H1 (cell line): Measurements from ENCODE around the gene PSD. TPM values are rescaled to one million over a fixed set of nuclear protein-coding genes. Genes with fewer than 3 reads are reported as not detected.

Experiments
- CTCF ChIA-PET: fragments of 300-600 bp; sonication (Branson Sonifier 250); formaldehyde crosslinking; loops from one replicate; lab custom pipeline; 2021; ENCODE audit not compliant: partially characterized antibody; lab: Charles Lee
- POLR2A ChIA-PET: fragments of 300-600 bp; sonication (Branson Sonifier 250); formaldehyde crosslinking; loops from one replicate; lab custom pipeline; 2021; ENCODE audit warnings: inconsistent platforms; ENCODE audit not compliant: partially characterized antibody; lab: Charles Lee
- DNase-seq, 2 experiments: peaks; one replicate each; pipeline versions ENCODE4 v3.0.0 to v3.0.0-alpha.2; 2010 to 2022; ENCODE audit warnings: low spot score in 2 of 2, low read depth in 1 of 2, mixed read lengths in 1 of 2
- FAIRE-seq: peaks from 2 replicates; lab custom pipeline; 2011; peaks lifted over from hg19 to GRCh38; lab: Jason Lieb, UNC
- H2AFZ ChIP-seq: 2 replicates; pipeline ENCODE4 v1.8.1; 2012; ENCODE audit warnings: low read length, inconsistent platforms
- H2AK5ac ChIP-seq: 2 replicates; pipeline ENCODE4 v1.6.1; 2013; ENCODE audit warnings: low read depth, low read length
- H2BK120ac ChIP-seq: replicated peaks from 2 replicates; pipeline ENCODE3; 2013; ENCODE audit warnings: low read depth, low read length, inconsistent platforms
- H2BK12ac ChIP-seq: 2 replicates; pipeline ENCODE4 v1.6.1; 2013; ENCODE audit warnings: low read depth, low read length
- H2BK15ac ChIP-seq: 2 replicates; pipeline ENCODE4 v1.6.1; 2013; ENCODE audit warnings: low read length
- H2BK20ac ChIP-seq: 2 replicates; pipeline ENCODE4 v1.6.1; 2013; ENCODE audit warnings: low read length
- H2BK5ac ChIP-seq: 2 replicates; pipeline ENCODE4 v1.6.1; 2013; ENCODE audit warnings: low read depth, low read length
- H3K14ac ChIP-seq: 2 replicates; pipeline ENCODE4 v1.6.1; 2013; ENCODE audit warnings: inconsistent platforms; ENCODE audit not compliant: insufficient read length
- H3K18ac ChIP-seq: 2 replicates; pipeline ENCODE4 v1.6.1; 2013; ENCODE audit warnings: low read length; ENCODE audit errors: extremely low read depth
- H3K23ac ChIP-seq: 2 replicates; pipeline ENCODE4 v1.6.1; 2013; ENCODE audit warnings: inconsistent platforms; ENCODE audit not compliant: insufficient read length
- H3K23me2 ChIP-seq: 2 replicates; pipeline ENCODE4 v1.6.1; 2013; ENCODE audit warnings: low read depth, low read length
- H3K27ac ChIP-seq: 2 replicates; pipeline ENCODE4 v1.6.1; 2011; ENCODE audit warnings: low read depth, low read length, inconsistent platforms
- H3K27me3 ChIP-seq, 4 experiments: replicated peaks in 1 of 4; 1 replicate in 1 of 4; 2 replicates in 3 of 4; pipeline versions ENCODE4 v1.6.1 to v1.8.1; 2011 to 2013; ENCODE audit warnings: low read length in 3 of 4, mild to moderate bottlenecking in 3 of 4, inconsistent platforms in 2 of 4, mixed read lengths in 2 of 4, moderate library complexity in 1 of 4; ENCODE audit not compliant: control insufficient read depth in 3 of 4, insufficient read depth in 3 of 4; ENCODE audit errors: extremely low read depth in 1 of 4
- H3K36me3 ChIP-seq, 4 experiments: 2 replicates each; pipeline versions ENCODE4 v1.6.1 to v1.8.1; 2011 to 2013; ENCODE audit warnings: mild to moderate bottlenecking in 4 of 4, low read length in 3 of 4, moderate library complexity in 2 of 4, control low read depth in 1 of 4, inconsistent platforms in 1 of 4; ENCODE audit not compliant: insufficient read depth in 4 of 4, control insufficient read depth in 2 of 4
- H3K4ac ChIP-seq: replicated peaks from 2 replicates; pipeline ENCODE3; 2013; ENCODE audit warnings: low read length, low read depth, mixed read lengths, inconsistent platforms; ENCODE audit not compliant: insufficient read length
- H3K4me1 ChIP-seq, 4 experiments: replicated peaks in 1 of 4; 1 replicate in 1 of 4; 2 replicates in 3 of 4; pipeline versions ENCODE4 v1.6.1 to v1.8.1; 2011 to 2013; ENCODE audit warnings: low read length in 3 of 4, inconsistent platforms in 2 of 4, mixed read lengths in 1 of 4; ENCODE audit not compliant: insufficient read depth in 4 of 4, control insufficient read depth in 3 of 4
- H3K4me2 ChIP-seq, 2 experiments: 2 replicates each; pipeline versions ENCODE4 v1.6.1 to v1.8.1; 2011 to 2013; ENCODE audit warnings: low read depth in 2 of 2, low read length in 2 of 2, control low read depth in 1 of 2, inconsistent platforms in 1 of 2, mild to moderate bottlenecking in 1 of 2; ENCODE audit not compliant: insufficient read depth in 1 of 2
- H3K4me3 ChIP-seq, 4 experiments: fragments of 200-600, 300-600 bp in 1 of 4; sonication (generic), shearing (Covaris generic), sonication (Bioruptor Twin) in 1 of 4; 2 replicates each; pipeline versions ENCODE4 v1.5.1 to v1.8.1; 2011 to 2016; ENCODE audit warnings: low read length in 4 of 4, low read depth in 3 of 4, control low read depth in 2 of 4, inconsistent platforms in 2 of 4, mild to moderate bottlenecking in 2 of 4, mixed read lengths in 1 of 4, moderate library complexity in 1 of 4; ENCODE audit not compliant: insufficient read depth in 2 of 4; ENCODE audit errors: extremely low read depth in 1 of 4
- H3K56ac ChIP-seq: replicated peaks from 2 replicates; pipeline ENCODE3; 2013; ENCODE audit warnings: low read depth, mild to moderate bottlenecking, mixed read lengths, low read length, inconsistent platforms; ENCODE audit not compliant: insufficient read length
- H3K79me1 ChIP-seq: 2 replicates; pipeline ENCODE4 v1.6.1; 2013; ENCODE audit warnings: low read depth, low read length, control low read depth
- H3K79me2 ChIP-seq, 2 experiments: 2 replicates each; pipeline versions ENCODE4 v1.6.1 to v1.8.1; 2012 to 2013; ENCODE audit warnings: low read length in 2 of 2, mild to moderate bottlenecking in 2 of 2, inconsistent platforms in 1 of 2; ENCODE audit not compliant: insufficient read depth in 2 of 2, control insufficient read depth in 1 of 2
- H3K9ac ChIP-seq, 4 experiments: replicated peaks in 1 of 4; 1 replicate in 1 of 4; 2 replicates in 3 of 4; pipeline versions ENCODE4 v1.6.1 to v1.8.1; 2011 to 2013; ENCODE audit warnings: low read depth in 3 of 4, low read length in 3 of 4, control low read depth in 2 of 4, mild to moderate bottlenecking in 2 of 4, moderate library complexity in 2 of 4, inconsistent platforms in 1 of 4; ENCODE audit errors: extremely low read depth in 1 of 4
- H3K9me3 ChIP-seq, 2 experiments: 2 replicates each; pipeline versions ENCODE4 v1.6.1 to v1.8.1; 2012 to 2013; ENCODE audit warnings: mild to moderate bottlenecking in 2 of 2, moderate library complexity in 2 of 2, control low read depth in 1 of 2, inconsistent platforms in 1 of 2, low read depth in 1 of 2, low read length in 1 of 2, mixed read lengths in 1 of 2; ENCODE audit not compliant: insufficient read depth in 2 of 2
- H4K20me1 ChIP-seq, 2 experiments: replicated peaks in 1 of 2; 2 replicates each; pipeline versions ENCODE3 to v1.8.1; 2011 to 2013; ENCODE audit warnings: inconsistent platforms in 2 of 2, low read length in 2 of 2, mild to moderate bottlenecking in 1 of 2; ENCODE audit not compliant: insufficient read depth in 2 of 2, control insufficient read depth in 1 of 2
- H4K5ac ChIP-seq: 2 replicates; pipeline ENCODE4 v1.6.1; 2013; ENCODE audit warnings: low read length, low read depth, mixed read lengths, inconsistent platforms; ENCODE audit not compliant: insufficient read length
- H4K8ac ChIP-seq: 2 replicates; pipeline ENCODE4 v1.8.0; 2013; ENCODE audit warnings: mild to moderate bottlenecking, moderate library complexity, low read length, inconsistent platforms; ENCODE audit not compliant: insufficient read depth; ENCODE audit errors: extremely low read depth
- H4K91ac ChIP-seq: replicated peaks from 2 replicates; pipeline ENCODE3; 2013; ENCODE audit warnings: low read length, mixed read lengths, inconsistent platforms; ENCODE audit not compliant: insufficient read length
- MAFK ChIP-seq: IDR thresholded peaks from 2 replicates; pipeline ENCODE4 v1.6.1; 2012; ENCODE audit warnings: low read depth, mild to moderate bottlenecking, improper control_type of control experiment, low read length
- SIX5 ChIP-seq: IDR thresholded peaks from 2 replicates; pipeline ENCODE4 v1.6.1; 2011; ENCODE audit warnings: mild to moderate bottlenecking, low read depth, low read length
- SUZ12 ChIP-seq: fragments of 200-600 bp; sonication (generic); IDR thresholded peaks from 2 replicates; pipeline ENCODE4 v1.6.1; 2012; ENCODE audit warnings: mild to moderate bottlenecking, inconsistent platforms, low read length, moderate library complexity, mixed read lengths
- WGBS, 2 experiments: shearing (Covaris generic) in 1 of 2; methylation state at CpG; one replicate each; pipeline versions ENCODE4 v1.1.6 to v1.1.7; 2013 to 2015; ENCODE audit warnings: low lambda C conversion rate in 2 of 2, mixed read lengths in 2 of 2, inconsistent platforms in 1 of 2, low coverage in 1 of 2, missing lambda C conversion rate in 1 of 2; ENCODE audit not compliant: insufficient replicate concordance in 2 of 2, insufficient coverage in 1 of 2, insufficient read length in 1 of 2; ENCODE audit errors: extremely low coverage in 1 of 2, missing lambda C conversion rate in 1 of 2; 5-methylcytosine and 5-hydroxymethylcytosine counted together
- polyA plus RNA-seq, 7 experiments: library from polyadenylated mRNA; depleted of rRNA in 3 of 7; stranded (reverse) in 5 of 7; unstranded in 2 of 7; fragments of >200 nt in 5 of 7; fragments of 200-250 nt in 2 of 7; gene quantifications; 1 replicate in 5 of 7; 2 replicates in 1 of 7; 4 replicates in 1 of 7; pipeline versions ENCODE4 v1.2.1 to v1.2.3, GENCODE V29; 2011 to 2013; ENCODE audit warnings: missing spikeins in 2 of 7, mixed read lengths in 2 of 7
- total RNA-seq: library from RNA; stranded (reverse); fragmentation: NEBNext Ultra II Directional; extraction: Animal tissue kit (Norgen Biotek cat#: 25700); gene quantifications from 2 replicates; pipeline ENCODE4 v1.2.1, GENCODE V29; 2021
- TF ChIP-seq, protein P1 (sequence below): IDR thresholded peaks from 2 replicates; pipeline ENCODE4 v1.6.1; 2011; ENCODE audit warnings: low read length, improper control_type of control experiment

Gene PSD
- total and polyA plus RNA-seq, 2 of the 8 experiments (the other 6 are each of a cell fraction or from before 2014, with no cell fraction given): 5.4 to 6.0 TPM

DNA sequence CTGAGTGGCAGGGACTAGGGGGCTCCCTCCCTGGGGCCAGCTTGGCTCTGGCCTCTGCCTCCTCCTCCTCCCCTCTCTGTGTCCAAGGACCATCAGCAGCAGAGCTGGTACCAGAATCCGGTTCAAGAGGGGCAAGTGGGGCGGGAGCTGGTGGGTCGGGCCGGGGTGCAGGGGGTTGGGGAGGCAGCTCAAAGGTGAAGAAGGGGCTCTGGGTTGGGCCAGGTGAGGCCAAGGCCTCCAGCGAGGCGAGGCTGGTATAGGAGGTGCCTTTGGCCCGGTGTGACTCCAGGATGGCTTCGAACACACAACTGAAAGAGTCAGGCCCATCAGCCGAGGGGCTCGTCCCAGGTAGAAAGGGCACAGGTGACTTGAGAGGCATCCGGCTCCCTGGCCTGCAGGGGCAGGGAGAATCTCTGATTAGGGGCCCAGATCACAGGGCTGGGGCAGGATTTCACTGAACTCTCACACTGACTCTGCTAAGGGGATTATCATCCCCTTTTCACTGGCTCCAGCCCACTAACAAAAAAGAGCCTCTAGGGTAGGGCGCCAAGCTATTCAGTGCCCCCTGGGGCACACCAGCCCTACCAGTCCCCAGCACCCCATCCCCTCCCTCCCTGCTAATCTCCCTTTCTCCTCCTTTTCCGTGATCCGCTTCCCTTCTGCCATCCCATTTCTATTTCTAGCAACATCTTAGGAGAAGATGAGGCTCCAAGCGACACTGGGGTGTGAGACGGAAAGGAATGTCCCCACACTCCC is 4.6 kb downstream of the PSD start:
- Histone ChIP-seq H3K27ac (no peak overlapping the region), H3K18ac (no peak overlapping the region), H4K20me1 (no peaks in the 10 kb centered on the region), H2BK120ac (no peak overlapping the region), H2BK20ac (no peak overlapping the region), H4K8ac (no peak overlapping the region), H3K56ac (no peak overlapping the region), H3K4me3 (no peak overlapping the region), H3K23me2 (peaks cover 27% of the 10 kb centered on the region), H3K23ac (no peak overlapping the region)
- no peak for TF ChIP-seq MAFK
- TF ChIP-seq SIX5: no peak
- TF ChIP-seq, protein P1, sequence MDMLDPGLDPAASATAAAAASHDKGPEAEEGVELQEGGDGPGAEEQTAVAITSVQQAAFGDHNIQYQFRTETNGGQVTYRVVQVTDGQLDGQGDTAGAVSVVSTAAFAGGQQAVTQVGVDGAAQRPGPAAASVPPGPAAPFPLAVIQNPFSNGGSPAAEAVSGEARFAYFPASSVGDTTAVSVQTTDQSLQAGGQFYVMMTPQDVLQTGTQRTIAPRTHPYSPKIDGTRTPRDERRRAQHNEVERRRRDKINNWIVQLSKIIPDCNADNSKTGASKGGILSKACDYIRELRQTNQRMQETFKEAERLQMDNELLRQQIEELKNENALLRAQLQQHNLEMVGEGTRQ: no peak
- no peak for TF ChIP-seq SUZ12
- TF ChIP-seq, all 59 proteins: peak for 0
- Histone ChIP-seq H3K27me3 (peaks cover 13 to 34% (median 34%) of the 10 kb centered on the region in 4 experiments), H3K79me2 (no peaks in the 10 kb centered on the region), H4K91ac (no peak overlapping the region), H2AK5ac (no peak overlapping the region), H4K5ac (no peak overlapping the region), H2BK15ac (no peak overlapping the region), H3K9ac (no peak overlapping the region), H3K4me2 (no peak overlapping the region), H3K36me3 (no peaks in the 10 kb centered on the region), H2BK5ac (no peak overlapping the region), H2AFZ (no peak overlapping the region), H3K79me1 (no peaks in the 10 kb centered on the region), H3K4me1 (peaks cover 13 to 38% (median 21%) of the 10 kb centered on the region in 4 experiments), H2BK12ac (no peak overlapping the region), H3K9me3 (no peaks in the 10 kb centered on the region), H3K4ac (no peak overlapping the region), H3K14ac (no peak overlapping the region)
- POLR2A ChIA-PET: interaction anchor here (1.7 to 4.9 kb wide), 2 partner anchors 8 to 18 kb away, joined by 6 to 51 read pairs; partner anchors contain the start of genes FBXL15 and NFKB2
- 86% methylated on average over 12 of the region's 16 CpGs; no CpG with 5 or more reads in 1 of the 2 experiments for WGBS, 2 experiments
- no peak for DNase-seq
- FAIRE-seq: no peak
- CTCF ChIA-PET: interaction anchor here (0.9 to 10.1 kb wide), 5 partner anchors 9 to 188 kb away, joined by 3 to 205 read pairs (median 22); partner anchors contain the start of gene NFKB2
